GM12891 (cell line): ENCODE data around the gene SLC22A23.

Experiments used
- POLR2A ChIP-seq: IDR thresholded peaks from 2 replicates; pipeline ENCODE4 v1.6.1; 2011; ENCODE audit warnings: low read depth, low read length, control low read depth
- TAF1 ChIP-seq: IDR thresholded peaks from 2 replicates; pipeline ENCODE4 v1.6.1; 2011; ENCODE audit warnings: low read depth, low read length, control low read depth

DNA sequence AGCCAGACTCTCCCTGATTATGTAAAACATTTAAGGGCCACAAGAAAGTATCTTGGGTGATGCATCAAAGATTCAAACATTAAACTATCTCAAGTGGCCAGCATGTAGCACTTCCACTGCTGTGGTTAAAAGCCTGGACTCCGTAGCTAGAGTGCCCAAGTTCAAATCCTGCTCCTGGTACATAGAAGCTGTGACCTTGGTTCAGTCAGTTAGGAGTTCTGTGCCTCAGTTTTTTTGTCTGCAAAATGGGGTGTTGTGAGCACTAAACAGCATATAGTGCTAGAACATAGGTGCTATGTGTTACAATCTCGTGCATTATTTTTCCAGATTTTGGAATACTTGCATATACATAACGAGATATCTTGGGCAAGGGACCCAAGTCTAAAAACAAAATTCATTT is 129.4 kb downstream of the SLC22A23 start:
- TF ChIP-seq POLR2A, result no peak
- TF ChIP-seq TAF1, result no peak
